HTERT RPE-1 (cell line): ENCODE data around the gene RTL3.

ENCODE experiments used
- in situ Hi-C: fragments of 300-500 bp; cut with MboI; formaldehyde crosslinking; loops from 4 replicates; pipeline ENCODE4 v1.14.3; 2020; ENCODE audit warnings: low sequenced_read_pairs

Gene RTL3

DNA sequence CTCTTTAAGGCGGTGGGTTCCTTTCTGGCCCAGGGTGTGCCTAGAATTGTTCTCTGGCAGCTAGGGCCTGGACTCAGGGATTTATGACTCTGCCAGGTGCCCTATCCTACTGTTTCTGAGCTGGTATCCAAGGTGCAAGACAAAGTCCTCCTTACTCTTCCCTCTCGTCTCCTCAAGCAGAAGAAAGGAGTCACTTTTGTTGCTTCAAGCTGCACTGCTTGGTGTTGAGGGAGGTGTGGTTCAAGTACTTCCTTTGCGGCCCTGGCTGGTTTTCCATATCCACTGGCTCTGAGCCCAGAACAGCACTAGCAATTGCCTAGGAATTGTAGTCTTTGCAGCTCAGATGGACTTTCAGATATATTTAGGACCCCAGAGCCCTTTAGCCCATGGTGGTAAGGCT, 39.3 kb downstream of the RTL3 start:
- in situ Hi-C loops, result no loop called here

DNA sequence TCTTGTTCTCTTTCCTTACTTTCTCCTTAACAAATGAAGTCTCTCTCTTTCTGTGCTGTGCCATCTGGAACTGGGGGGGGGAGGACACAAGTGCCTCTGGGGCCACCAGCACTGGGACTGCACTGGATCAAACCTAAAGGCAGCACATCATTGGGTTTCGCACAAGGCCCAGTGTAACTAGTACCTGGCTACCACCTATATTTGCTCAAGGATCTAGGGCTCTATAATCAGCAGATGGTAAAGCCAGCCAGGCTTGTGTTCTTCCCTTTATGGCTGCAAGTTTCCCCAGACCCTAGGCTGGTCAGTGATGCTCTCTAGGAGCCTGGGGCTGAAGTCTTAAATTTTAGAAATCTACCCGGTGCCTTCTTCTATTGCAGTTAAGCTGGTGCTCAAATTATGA, 40.1 kb downstream of the RTL3 start:
- in situ Hi-C loops, result no loop called here

DNA sequence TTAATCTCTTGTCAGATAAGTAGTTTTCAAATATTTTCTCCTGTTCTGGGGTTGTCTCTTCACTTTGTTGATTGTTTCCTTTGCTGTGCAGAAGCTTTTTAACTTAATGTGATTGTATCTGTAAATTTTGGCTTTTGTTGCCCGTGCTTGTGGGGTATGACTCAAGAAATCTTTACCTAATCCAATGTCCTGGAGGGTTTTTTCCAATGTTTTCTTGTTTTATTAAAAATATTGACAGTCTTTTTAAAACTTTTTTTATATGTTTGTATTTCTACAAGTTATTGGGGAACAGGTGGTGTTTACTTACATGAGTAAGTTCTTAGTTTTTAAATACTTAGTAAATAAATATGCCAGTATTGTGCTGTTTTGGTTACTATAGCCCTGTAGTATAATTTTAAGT, 44.9 kb downstream of the RTL3 start:
- in situ Hi-C loops, result no loop called here
